Fibroblast of skin of back (primary cell): ENCODE measurements around the gene CEP131.
"Not testable (repeated sequence)": the region's sequence is repeated elsewhere in the genome, so short reads cannot be mapped to it uniquely, and the experiment has no call there.

Experiments
- DNase-seq: peaks from one replicate; pipeline ENCODE4 v3.0.0-alpha.2; 2013

The CEP131 gene

GRCh38 chr17:81162491-81162890, 60.3 kb downstream of the CEP131 start:
- DNase-seq: no peak

DNA sequence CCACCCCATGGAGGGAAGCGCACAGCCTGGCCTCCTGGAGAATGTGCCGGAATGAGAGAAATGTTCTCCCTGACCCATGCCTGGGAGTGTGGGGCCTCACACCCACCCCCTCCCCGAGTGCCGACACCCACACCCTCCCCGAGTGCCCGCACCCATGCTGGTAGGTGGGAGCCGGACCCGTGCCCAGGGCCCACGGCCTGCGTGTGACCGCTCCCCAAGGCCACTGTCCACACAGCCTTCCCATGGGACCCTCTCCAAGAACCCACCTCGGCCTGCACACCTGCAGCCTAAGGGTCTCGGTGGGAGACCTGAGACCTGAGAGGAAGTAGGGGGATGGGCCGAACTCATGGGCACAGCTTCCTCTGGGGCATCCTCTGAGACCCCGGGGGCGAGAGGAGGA, 60.8 kb downstream of the CEP131 start:
- no peak for DNase-seq

GRCh38 chr17:81161536-81161935, 61.2 kb downstream of the CEP131 start:
- no peak for DNase-seq

DNA sequence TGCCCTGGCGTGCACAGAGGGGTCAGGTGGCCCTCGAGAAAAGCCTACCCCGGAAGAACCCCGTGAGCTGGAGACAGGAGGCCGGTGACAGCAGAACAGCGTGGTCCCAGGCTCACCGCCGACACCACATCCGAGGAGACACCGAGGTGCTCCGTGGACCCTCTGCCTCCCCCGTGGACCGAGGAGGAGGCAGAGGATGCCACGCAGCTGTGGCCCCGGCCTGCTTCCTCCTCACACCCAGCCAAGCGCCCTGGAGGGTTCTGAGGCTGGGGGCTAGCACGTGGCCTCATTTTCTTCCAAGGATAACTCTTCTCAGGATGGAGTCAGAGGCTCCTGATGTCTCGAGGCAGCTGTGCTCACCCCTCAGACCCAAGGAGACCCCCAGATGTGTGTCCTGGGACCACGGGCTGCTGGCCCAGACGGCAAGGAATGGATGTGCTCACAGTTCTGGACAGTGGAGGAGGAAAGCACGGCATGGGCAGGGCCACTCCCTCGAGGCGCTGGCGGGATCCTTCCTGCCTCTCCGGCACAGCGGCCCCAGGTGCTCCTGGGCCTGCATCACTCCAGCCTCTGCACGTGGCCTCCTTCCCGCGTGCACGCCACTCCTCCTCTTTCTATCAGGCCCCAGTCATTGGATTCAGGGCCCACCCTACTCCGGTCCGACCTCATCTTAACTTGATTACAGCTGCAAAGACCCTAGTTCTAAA, 61.9 kb downstream of the CEP131 start:
- DNase-seq: no peak

- DNase-seq: no peak
These were observed 62.5 kb downstream of the CEP131 start for GRCh38 chr17:81160306-81160705.

DNA sequence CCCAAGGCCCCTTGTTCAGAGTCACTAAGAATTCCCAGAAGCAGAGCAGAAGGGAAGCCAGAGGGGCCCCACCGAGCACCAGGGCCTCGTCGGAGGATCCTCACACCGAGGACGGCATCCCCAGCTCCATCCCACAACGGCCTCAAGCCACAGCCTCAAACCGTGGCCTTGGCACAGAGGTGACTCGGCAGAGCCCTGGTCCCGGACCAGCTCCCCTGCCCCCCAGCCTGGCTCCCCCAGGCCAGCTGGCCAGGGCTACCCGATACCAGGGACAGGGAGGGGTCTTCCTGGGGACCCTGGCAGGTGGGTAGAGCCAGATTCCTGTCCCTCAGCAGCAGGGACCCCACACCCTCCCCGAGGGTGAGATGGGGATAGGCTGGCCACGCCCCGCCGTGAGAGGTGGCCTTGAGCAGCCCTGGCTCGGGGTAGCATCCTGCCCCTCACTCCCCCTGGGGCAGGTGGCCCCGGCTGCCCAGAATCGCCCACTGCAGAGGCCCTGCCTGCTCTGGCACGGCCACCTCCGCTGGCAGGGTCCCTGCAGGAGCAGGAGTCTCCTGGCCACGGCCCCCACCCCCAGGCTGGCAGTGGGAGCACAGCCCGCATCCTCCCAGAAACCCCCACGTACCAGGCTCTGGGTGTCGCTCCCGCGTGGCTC, 63.0 kb downstream of the CEP131 start:
- no peak for DNase-seq

DNA sequence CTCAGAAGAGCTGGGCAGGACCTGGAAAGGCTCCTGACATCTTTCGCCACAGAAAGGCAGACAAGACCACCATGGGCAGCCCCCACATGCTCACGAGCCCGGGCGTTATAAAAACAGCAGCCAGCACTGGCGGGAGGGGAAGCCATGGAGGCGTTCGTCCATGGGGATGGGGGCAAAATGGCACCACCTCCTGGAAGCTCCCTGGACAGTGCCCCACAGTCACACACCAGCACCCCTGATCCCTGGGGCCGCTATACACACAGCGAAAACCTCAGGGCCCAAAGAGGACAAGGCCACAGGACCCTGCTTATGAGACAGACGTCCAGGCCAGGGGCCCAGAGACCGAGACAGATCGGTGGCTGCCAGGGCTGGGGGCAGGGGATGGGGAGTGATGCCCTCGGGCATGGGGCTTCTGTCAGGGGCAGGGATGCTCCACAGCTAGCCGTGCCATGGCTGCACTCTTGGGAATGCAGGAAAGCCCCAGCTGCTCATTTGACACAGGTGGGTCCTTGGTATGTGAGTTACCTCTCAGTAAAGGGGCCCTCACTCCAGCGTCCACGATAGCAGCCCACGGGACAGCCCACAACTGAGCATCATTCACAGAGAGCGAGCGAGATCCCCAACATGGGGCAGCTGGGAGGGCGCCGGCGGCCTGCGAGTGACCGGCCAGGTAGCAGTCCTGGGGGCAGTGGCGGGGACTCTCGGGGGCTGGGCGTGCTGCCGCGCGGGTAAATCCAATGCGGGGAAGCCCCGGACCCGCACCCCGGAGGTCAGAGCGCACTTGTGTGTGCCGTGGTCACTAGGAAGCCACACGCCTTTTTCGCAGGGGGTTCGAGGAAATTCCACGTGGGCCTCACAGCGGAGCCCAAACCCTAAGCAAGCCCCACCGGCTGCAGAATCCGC, 63.8 kb downstream of the CEP131 start:
- DNase-seq: no peak

DNA sequence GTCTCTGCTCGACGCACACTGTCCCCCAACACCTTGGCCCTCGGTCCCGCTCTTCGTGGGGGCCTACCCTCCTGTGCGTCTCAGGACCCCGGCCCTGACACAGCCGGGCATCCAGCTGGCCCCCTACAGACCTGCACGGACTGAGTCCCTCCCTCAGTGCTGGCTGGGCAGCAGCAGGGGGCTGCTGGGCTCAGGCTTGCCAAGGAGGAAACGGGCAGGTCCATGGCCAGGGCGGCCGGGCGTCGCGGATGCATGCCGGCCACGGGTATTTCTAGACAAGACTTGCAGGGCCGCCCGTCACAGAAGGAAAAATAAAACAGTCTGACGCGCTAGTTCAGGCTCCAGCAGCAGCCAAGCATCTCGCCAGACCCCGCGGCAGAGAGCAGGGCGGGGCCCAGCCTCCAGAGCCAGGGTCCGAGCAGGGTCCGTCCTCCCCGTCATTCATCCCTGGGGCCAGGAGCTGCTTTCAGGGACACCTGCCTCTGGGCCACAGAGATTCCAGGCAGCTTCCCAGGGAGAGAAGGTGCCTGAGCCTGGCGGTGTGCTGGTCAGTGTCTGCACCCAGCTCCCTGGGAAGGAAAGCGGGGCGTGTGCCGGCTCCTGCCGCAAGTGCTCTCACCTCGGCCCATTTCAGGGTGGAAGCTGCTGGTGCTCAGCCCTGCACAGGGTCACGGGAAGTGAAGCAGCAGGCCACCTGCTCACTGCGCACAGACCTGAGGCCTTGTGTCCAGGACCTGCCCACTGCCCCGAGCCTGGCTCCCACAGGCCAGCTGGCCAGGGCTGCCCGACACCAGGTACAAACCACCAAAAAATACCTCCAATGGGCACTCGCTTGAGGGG, 64.7 kb downstream of the CEP131 start:
- DNase-seq: no peak

DNA sequence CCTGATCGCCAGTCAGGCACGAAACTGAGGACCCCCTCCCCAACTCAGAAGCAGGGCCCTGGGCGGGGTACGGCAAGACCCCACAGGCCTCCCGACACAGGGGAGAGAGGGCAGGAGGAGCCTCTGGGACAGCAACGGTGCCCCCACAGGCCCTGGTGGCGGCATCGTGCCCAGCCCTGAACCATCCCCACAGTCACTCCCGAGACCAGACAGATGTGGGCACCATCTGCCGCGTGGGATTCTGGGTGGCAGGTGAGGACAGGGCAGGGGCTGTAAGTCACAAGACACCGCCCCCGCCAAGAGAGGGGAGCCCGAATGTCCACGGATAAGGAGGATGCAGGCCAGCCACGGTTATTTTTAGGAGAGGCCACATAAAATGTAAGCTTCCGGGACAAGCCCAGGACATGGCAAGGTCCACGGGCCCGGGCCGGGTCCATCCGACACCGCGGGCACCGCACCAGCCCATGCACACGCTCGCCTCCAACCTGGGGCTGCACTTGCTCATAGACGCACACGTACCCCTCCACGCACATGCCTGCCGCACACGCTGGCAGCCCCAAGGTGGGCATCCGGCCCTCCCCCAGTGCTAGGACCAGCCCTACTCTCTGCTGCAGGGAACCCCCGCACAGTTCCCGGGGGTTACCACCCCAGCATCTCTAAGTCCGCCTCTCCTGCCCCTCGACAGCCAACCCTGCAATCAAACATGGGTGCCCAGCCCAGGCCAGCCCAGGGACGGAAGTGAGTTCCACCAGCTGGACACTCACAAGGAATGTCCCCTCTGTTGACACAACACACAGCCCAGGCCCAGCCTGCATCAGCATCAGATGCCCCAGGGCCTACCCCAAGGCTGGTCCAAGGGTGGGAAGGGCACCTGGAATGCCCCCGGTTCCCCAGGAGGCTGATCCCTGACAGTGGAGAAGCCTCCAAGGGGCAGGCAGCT, 65.6 kb downstream of the CEP131 start:
- no peak for DNase-seq

DNA sequence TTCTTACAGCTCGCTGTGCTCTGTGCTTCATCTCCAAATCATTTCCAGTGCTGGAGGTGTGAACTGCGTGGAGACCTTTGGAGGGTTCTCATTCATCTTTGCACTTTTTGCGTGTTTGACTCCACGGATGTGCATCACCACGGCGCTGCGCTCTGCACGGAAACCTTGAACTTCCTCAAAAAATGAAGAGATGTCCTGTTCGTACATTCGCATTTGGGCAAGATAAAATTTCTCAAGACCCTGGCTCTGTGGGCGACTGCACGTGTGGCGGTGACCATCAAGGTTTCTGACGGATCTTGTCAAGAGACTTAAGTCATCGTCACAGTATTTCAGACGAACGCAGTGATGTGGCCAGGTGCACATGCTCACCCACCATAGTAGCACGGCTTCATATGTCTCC, 67.8 kb downstream of the CEP131 start:
- no peak for DNase-seq

DNA sequence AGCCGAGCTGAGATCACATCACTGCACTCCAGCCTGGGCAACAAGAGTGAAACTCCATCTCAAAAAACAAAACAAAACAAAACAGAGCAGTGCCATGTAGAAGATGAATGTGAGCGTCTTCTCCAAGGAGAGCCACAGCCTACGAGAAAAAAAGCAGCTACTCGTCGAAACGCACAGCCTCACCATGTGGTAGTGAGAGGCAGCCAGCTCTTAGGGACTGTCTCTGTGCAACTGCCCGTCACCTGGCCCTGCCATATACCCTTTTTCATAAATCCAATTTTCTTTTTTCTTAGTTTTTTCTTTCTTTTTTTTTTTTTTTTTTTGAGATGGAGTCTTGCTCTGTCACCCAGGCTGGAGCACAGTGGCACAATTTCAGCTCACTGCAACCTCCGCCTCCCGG, 68.7 kb downstream of the CEP131 start:
- not testable (repeated sequence) for DNase-seq

GRCh38 chr17:81153340-81153803, 69.4 kb downstream of the CEP131 start:
- DNase-seq: peak; percentile 31

DNA sequence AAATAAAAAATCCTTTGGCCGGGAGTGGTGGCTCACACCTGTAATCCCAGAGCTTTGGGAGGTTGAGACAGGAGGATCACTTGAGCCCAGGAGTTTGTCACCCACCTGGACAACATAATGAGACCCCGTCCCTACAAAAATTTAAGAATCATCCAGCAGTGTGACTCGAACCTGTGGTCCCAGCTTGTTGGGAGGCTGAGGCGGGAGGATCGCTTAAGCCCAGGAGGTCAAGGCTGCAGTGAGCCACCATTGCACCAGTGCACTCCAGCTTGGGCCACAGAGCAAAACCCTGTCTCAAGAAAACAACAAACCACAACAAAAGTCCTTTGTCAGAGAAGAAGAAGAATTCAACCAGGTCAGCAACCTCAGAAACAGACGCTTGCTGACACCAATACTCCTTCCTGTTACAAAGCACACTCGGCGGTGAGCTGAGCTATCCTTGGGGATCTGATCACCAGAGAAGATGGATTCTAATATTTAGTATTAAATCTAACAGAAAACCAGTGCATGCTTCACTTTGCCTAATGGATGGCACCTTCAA, 70.4 kb downstream of the CEP131 start:
- DNase-seq: no peak

DNA sequence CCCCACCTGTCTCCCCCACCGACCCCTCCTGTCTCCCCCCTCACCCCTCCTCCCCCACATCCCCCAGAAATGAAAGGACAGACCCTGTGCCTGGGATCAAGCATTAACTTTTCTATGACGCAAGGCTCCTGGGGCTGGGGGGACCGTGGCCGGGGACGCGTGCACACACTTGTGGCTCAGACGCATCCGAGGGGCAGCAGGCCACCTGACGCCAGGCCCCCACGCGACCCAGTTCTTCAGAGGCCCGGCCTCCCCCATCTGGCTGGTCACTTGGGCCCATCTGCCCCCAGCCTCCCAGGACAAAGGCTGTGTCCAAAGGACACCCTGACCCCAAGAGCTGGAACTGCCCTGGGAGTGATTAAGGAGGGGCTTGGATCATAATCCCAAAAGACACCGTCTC, 71.5 kb downstream of the CEP131 start:
- no peak for DNase-seq

- no peak for DNase-seq
These were observed 72.2 kb downstream of the CEP131 start for GRCh38 chr17:81150377-81151077.

DNA sequence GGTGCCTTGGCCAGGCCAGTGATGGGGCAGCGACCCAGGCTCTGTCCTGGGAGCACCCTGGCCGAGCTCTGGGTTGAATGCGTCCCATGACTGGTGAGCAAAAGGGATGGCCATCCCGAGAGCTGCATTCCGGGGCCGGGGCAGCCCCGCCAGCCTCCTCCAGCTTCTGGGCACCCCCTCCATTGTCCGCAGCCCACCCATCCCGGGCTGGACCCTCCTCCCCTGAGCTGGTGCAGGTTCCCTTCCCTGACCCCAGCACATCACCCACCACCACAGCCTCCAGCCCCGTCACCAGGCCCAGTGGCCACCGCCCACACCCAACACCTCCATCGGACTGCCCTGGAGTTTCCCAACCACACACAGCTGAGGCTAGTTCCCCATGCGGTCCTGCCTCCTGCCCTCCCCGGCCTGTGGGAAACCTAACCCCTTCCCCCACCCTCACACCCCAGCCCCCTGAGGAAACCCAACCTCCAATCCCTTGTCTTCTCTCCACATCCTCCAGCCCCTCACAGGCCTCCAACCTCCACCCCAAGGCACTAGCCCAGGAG, 73.7 kb downstream of the CEP131 start:
- DNase-seq: no peak

- no peak for DNase-seq
These were observed 74.2 kb downstream of the CEP131 start for GRCh38 chr17:81148571-81148970.

- no peak for DNase-seq
These were observed 75.1 kb downstream of the CEP131 start for GRCh38 chr17:81147701-81148100.

DNA sequence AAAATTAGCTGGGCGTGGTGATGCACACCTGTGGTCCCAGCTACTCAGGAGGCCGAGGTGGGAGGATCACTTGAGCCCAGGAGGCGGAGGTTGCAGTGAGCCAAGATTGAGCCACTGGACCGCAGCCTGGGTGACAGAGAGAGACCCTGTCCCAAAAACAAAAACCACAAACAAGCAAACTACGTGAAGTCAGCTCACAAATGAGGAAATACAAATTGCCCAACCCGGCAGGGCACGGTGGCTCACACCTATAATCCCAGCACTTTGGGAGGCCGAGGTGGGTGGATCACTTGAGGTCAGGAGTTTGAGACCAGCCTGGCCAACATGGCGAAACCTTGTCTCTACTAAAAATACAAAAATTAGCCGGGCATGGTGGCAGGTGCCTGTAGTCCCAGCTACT, 76.6 kb downstream of the CEP131 start:
- not testable (repeated sequence) for DNase-seq

GRCh38 chr17:81144423-81144781, 78.4 kb downstream of the CEP131 start:
- DNase-seq: no peak
